KMS-11 (cell line): ENCODE data around the gene NPR1.

Experiments used
- H2AFZ ChIP-seq: fragments of 200-600 bp; sonication (generic); 2 replicates; pipeline ENCODE4 v1.6.1; 2016; ENCODE audit warnings: antibody characterized with exemption, mixed run types, low read depth
- H3K27ac ChIP-seq: fragments of 200-600 bp; sonication (generic); 2 replicates; pipeline ENCODE4 v1.6.1; 2016; ENCODE audit warnings: mild to moderate bottlenecking, mixed run types
- H3K27me3 ChIP-seq: fragments of 200-600 bp; sonication (generic); 2 replicates; pipeline ENCODE4 v1.6.1; 2017; ENCODE audit warnings: mild to moderate bottlenecking, low read depth, mixed run types, moderate library complexity; ENCODE audit not compliant: insufficient read depth
- H3K36me3 ChIP-seq: fragments of 200-600 bp; sonication (generic); 2 replicates; pipeline ENCODE4 v1.6.1; 2017; ENCODE audit warnings: mild to moderate bottlenecking, mixed run types; ENCODE audit not compliant: insufficient read depth
- H3K4me1 ChIP-seq: fragments of 200-600 bp; sonication (generic); 2 replicates; pipeline ENCODE4 v1.6.1; 2016; ENCODE audit warnings: mild to moderate bottlenecking, low read depth, mixed run types; ENCODE audit not compliant: poor library complexity, severe bottlenecking
- H3K4me2 ChIP-seq: fragments of 200-600 bp; sonication (generic); 2 replicates; pipeline ENCODE4 v1.7.0; 2016; ENCODE audit warnings: mild to moderate bottlenecking, mixed run types
- H3K4me3 ChIP-seq: fragments of 200-600 bp; sonication (generic); IDR thresholded peaks from 2 replicates; pipeline ENCODE4 v1.6.1; 2017; ENCODE audit warnings: low read depth, low read length, mixed read lengths; ENCODE audit not compliant: insufficient read depth
- H3K79me2 ChIP-seq: fragments of 200-600 bp; sonication (generic); 2 replicates; pipeline ENCODE4 v1.6.1; 2016; ENCODE audit warnings: low read depth, mixed run types; ENCODE audit not compliant: insufficient read depth
- H3K9ac ChIP-seq: fragments of 200-600 bp; sonication (generic); 2 replicates; pipeline ENCODE4 v1.6.1; 2016; ENCODE audit warnings: mild to moderate bottlenecking, mixed run types
- H4K20me1 ChIP-seq: fragments of 200-600 bp; sonication (generic); 2 replicates; pipeline ENCODE4 v1.6.1; 2016; ENCODE audit warnings: mild to moderate bottlenecking, mixed run types; ENCODE audit not compliant: insufficient read depth
- CTCF ChIP-seq: fragments of 200-600 bp; sonication (generic); conservative IDR thresholded peaks from 2 replicates; pipeline ENCODE4 v1.6.1; 2017; ENCODE audit warnings: low read depth, mild to moderate bottlenecking, antibody characterized with exemption, low read length, moderate library complexity, mixed read lengths

The NPR1 gene

GRCh38 chr1:153678519-153679336, at the start of gene NPR1:
TSS of gene NPR1 (plus strand) at chr1:153678688. CDS start at chr1:153679109, 421 bp downstream.
- H3K79me2 ChIP-seq = no peaks in the 10 kb centered on the region
- TF ChIP-seq CTCF = no peak
- no peaks in the 10 kb centered on the region for H4K20me1 ChIP-seq
- H3K4me2 ChIP-seq = peak within 1 kb of the TSS; percentile 4; the same call in 1 of the 2 replicates
- no peak within 1 kb of the TSS for H3K9ac ChIP-seq
- H3K36me3 ChIP-seq = no peaks in the 10 kb centered on the region
- no peak within 1 kb of the TSS for H3K4me3 ChIP-seq
- peak within 1 kb of the TSS; percentile 0; the same call in 1 of the 2 replicates for H2AFZ ChIP-seq
- H3K27ac ChIP-seq = no peak within 1 kb of the TSS
- peaks cover 11% of the 10 kb centered on the region for H3K4me1 ChIP-seq
- peaks cover 59% of the 10 kb centered on the region for H3K27me3 ChIP-seq

- TF ChIP-seq CTCF = no peak
These were observed 49.2 kb upstream of the NPR1 start for GRCh38 chr1:153629343-153629665.

DNA sequence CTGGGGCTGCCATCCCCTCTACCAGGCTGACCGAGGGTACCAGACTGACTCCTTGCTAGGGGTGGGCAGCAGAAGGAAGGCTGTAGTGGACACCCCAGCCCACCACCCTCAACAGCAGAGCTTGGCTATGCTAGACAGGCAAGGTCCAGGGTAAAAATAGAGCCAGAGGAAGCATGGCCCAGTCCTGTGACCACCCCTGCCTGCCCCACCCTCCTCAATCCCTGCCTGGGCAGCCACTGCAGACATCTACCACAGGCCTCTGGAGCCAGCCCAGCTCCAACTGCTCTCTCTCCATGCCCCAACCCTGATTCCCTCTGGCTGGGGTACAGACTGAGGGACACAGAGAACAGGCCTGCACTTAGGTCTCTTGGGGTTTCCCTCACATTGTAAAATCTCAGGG, 48.5 kb upstream of the NPR1 start:
- Histone ChIP-seq H3K4me1 (peaks cover 8% of the 10 kb centered on the region), H3K4me2 (no peak overlapping the region), H3K27ac (no peak overlapping the region), H2AFZ (no peak overlapping the region), H3K27me3 (no peaks in the 10 kb centered on the region), H3K36me3 (no peaks in the 10 kb centered on the region), H4K20me1 (no peaks in the 10 kb centered on the region), H3K4me3 (no peak overlapping the region), H3K9ac (no peak overlapping the region), H3K79me2 (peaks cover 8% of the 10 kb centered on the region)
- no peak for TF ChIP-seq CTCF

More at GRCh38 chr1:153629343-153629665, 49.2 kb upstream of the NPR1 start:
- Histone ChIP-seq H3K9ac (no peak overlapping the region), H4K20me1 (no peaks in the 10 kb centered on the region), H3K4me2 (no peak overlapping the region), H3K36me3 (no peaks in the 10 kb centered on the region), H3K4me3 (no peak overlapping the region), H3K27ac (no peak overlapping the region), H2AFZ (no peak overlapping the region), H3K27me3 (no peaks in the 10 kb centered on the region), H3K79me2 (peaks cover 2% of the 10 kb centered on the region; the same call in 1 of the 2 replicates), H3K4me1 (peaks cover 7% of the 10 kb centered on the region)

DNA sequence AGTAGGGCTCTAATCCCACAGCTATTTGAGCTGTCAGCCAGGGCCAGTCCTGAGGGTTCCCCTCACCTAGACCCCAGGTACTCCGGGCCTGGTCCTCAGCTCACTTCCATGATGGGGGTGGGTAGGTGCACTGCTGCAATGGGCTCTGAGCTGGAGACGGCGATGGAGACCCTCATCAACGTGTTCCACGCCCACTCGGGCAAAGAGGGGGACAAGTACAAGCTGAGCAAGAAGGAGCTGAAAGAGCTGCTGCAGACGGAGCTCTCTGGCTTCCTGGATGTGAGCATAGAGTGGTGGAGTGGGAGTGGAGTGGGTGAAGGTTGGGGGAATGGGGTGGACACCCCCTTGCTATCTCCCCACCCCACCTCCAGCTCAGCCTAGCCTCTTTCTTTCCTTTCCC, 48.1 kb upstream of the NPR1 start:
- peaks cover 12% of the 10 kb centered on the region for H3K4me1 ChIP-seq
- H3K79me2 ChIP-seq = peaks cover 13% of the 10 kb centered on the region
- H3K4me3 ChIP-seq = no peak overlapping the region
- H3K9ac ChIP-seq = no peak overlapping the region
- no peaks in the 10 kb centered on the region for H3K36me3 ChIP-seq
- H2AFZ ChIP-seq = no peak overlapping the region
- no peak overlapping the region for H3K4me2 ChIP-seq
- H3K27ac ChIP-seq = no peak overlapping the region
- no peaks in the 10 kb centered on the region for H4K20me1 ChIP-seq
- TF ChIP-seq CTCF = no peak
- H3K27me3 ChIP-seq = no peaks in the 10 kb centered on the region
